Activated CD4-positive, alpha-beta T cell treated with anti-CD3 and anti-CD28 coated beads for 36 hours (primary cell): Measurements from ENCODE around the gene PLOD1. TPM values are rescaled to one million over a fixed set of nuclear protein-coding genes. Genes with fewer than 3 reads are reported as not detected.

Source experiments
- ATAC-seq: fragments of 200-7000 bp; cut with Tn5 transposase; one replicate; pipeline ENCODE4 v1.10.0; 2021; ENCODE audit warnings: mild to moderate bottlenecking, moderate library complexity
- CTCF ChIA-PET: fragments of 350-600 bp; sonication (Branson Sonifier 250); formaldehyde crosslinking; loops from one replicate; lab custom pipeline; 2021; ENCODE audit warnings: antibody characterized with exemption; lab: Charles Lee
- POLR2A ChIA-PET: fragments of 350-600 bp; sonication (Branson Sonifier 250); formaldehyde crosslinking; loops from one replicate; lab custom pipeline; 2021; ENCODE audit warnings: antibody characterized with exemption, inconsistent platforms; lab: Charles Lee
- DNase-seq: peaks from one replicate; pipeline ENCODE4 v3.0.0-alpha.2; 2020
- H3K27ac Mint-ChIP-seq: one replicate; pipeline ENCODE4 v1.8.0; 2021; ENCODE audit warnings: mixed read lengths
- H3K27me3 Mint-ChIP-seq: one replicate; pipeline ENCODE4 v1.8.0; 2021; ENCODE audit warnings: mixed read lengths
- H3K36me3 Mint-ChIP-seq: one replicate; pipeline ENCODE4 v1.8.0; 2021; ENCODE audit warnings: low read depth, mixed read lengths
- H3K4me1 Mint-ChIP-seq: one replicate; pipeline ENCODE4 v1.8.0; 2021; ENCODE audit warnings: mixed read lengths
- H3K4me3 Mint-ChIP-seq: one replicate; pipeline ENCODE4 v1.8.0; 2021; ENCODE audit warnings: mild to moderate bottlenecking, moderate library complexity, mixed read lengths
- H3K9me3 Mint-ChIP-seq: one replicate; pipeline ENCODE4 v1.8.0; 2021; ENCODE audit warnings: low read depth, mixed read lengths
- intact Hi-C, 2 experiments: fragments of 100-400 bp; cut with DNase I in 1 of 2; cut with micrococcal nuclease in 1 of 2; formaldehyde crosslinking; loops; one replicate each; pipeline versions ENCODE4 v1.14.2 to v1.15.1; 2022 to 2024; cut with DNase I, micrococcal nuclease
- total RNA-seq, 2 experiments: library from RNA; stranded (reverse); gene quantifications; one replicate each; pipeline ENCODE4 v1.2.3, GENCODE V29; 2021

The PLOD1 gene
- total RNA-seq, 2 experiments from 2014 or later = 11.7 to 11.9 TPM

DNA sequence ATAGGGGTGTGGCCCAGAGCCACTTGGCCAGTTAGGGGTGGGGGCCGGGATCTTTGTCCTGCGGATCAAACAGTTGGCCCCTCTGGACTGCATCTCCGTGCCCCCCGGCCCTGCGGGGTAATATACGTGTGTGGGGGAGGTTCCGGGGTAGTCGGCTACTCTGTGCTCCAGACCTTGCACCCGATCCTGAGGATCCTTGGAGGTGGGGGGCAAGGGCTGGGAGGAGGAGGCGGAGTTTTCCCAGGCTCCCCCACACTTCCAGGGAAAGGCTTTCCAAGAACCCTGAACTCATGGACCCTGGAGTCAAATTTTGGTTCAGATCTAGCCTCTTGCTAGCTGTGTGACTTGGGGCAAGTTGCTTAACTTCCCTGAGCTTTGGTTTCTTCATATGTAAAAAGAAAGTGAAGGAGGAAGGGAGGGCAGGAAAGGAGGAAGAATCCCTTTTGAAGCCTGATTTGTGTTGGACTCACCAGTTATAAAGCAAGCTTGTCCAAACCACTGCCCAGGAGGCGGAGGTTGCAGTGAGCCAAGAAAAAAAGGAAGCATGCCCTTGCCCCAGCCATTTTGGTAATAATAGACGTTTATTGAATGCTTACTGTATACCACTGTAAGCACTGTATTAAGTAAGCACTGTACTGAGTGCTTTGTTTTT, 85.5 kb downstream of the PLOD1 start:
- Mint-ChIP-seq H3K36me3 (peaks cover 11% of the 10 kb centered on the region), H3K4me3 (peak overlapping the region; percentile 83), H3K27me3 (no peaks in the 10 kb centered on the region), H3K9me3 (no peaks in the 10 kb centered on the region), H3K4me1 (peaks cover 2% of the 10 kb centered on the region), H3K27ac (peak overlapping the region; percentile 74)
- no peak for ATAC-seq
- CTCF ChIA-PET = interaction anchor here (1.1 to 2.7 kb wide), 4 partner anchors 11 to 59 kb away, joined by 5 to 12 read pairs (median 8); no protein-coding TSS in a partner anchor
- POLR2A ChIA-PET = interaction anchor here (1.4 kb wide), 2 partner anchors 47 to 111 kb away, joined by 4 to 27 read pairs; no protein-coding TSS in a partner anchor
- no peak for DNase-seq
- intact Hi-C loops = loop anchor here (1.0 kb wide), 7 partner anchors 40 to 214 kb away; partner anchors contain the start of genes MFN2 (in 2 of the 2), CLCN6 (in 1 of the 2), KIAA2013 (in 1 of the 2) and PLOD1 (in 1 of the 2)

- DNase-seq (no peak), ATAC-seq (no peak)
- Mint-ChIP-seq H3K36me3 (peaks cover 21% of the 10 kb centered on the region), H3K4me3 (no peak overlapping the region), H3K9me3 (no peaks in the 10 kb centered on the region), H3K27me3 (no peaks in the 10 kb centered on the region), H3K4me1 (peaks cover 2% of the 10 kb centered on the region), H3K27ac (no peak overlapping the region)
- ChIA-PET CTCF (interaction anchor here (0.5 to 2.7 kb wide), 3 partner anchors 27 to 69 kb away, joined by 3 to 12 read pairs (median 3); no protein-coding TSS in a partner anchor), POLR2A (interaction anchor here (2.1 kb wide), 1 partner anchor 113 kb away, joined by 12 read pairs; no protein-coding TSS in a partner anchor)
- intact Hi-C loops = no loop called here
Measured at GRCh38 chr1:12021616-12022015, 87.1 kb downstream of the PLOD1 start.

GRCh38 chr1:12022036-12022435, 87.5 kb downstream of the PLOD1 start:
- POLR2A ChIA-PET = interaction anchor here (2.1 kb wide), 1 partner anchor 114 kb away, joined by 12 read pairs; no protein-coding TSS in a partner anchor
- CTCF ChIA-PET = interaction anchor here (0.5 to 1.3 kb wide), 2 partner anchors 27 to 68 kb away, joined by 3 read pairs; no protein-coding TSS in a partner anchor
- H3K9me3 Mint-ChIP-seq = no peaks in the 10 kb centered on the region
- H3K4me3 Mint-ChIP-seq = no peak overlapping the region
- ATAC-seq = no peak
- peaks cover 2% of the 10 kb centered on the region for H3K4me1 Mint-ChIP-seq
- DNase-seq = no peak
- H3K36me3 Mint-ChIP-seq = peaks cover 22% of the 10 kb centered on the region
- no peak overlapping the region for H3K27ac Mint-ChIP-seq
- intact Hi-C loops = no loop called here
- no peaks in the 10 kb centered on the region for H3K27me3 Mint-ChIP-seq

Other genes starting within 250 kb of the PLOD1 start
- gene DRAXIN, start 243.0 kb upstream of the PLOD1 start, total RNA-seq = under 1 TPM; 0.02 to 0.04 TPM
- 10 to 100 TPM; 13.2 to 13.3 TPM for gene AGTRAP, start 198.6 kb upstream of the PLOD1 start, total RNA-seq
- not detected for gene C1orf167, start 172.5 kb upstream of the PLOD1 start, total RNA-seq
- gene MTHFR, start 128.8 kb upstream of the PLOD1 start, total RNA-seq = 10 to 100 TPM; 11.2 to 11.6 TPM
- 1 to 10 TPM; 9.4 to 9.5 TPM for gene CLCN6, start 128.5 kb upstream of the PLOD1 start, total RNA-seq
- gene NPPA, start 86.9 kb upstream of the PLOD1 start, total RNA-seq = not detected
- not detected for gene NPPB, start 75.8 kb upstream of the PLOD1 start, total RNA-seq
- 10 to 100 TPM; 21.0 to 23.1 TPM for gene KIAA2013, start 8.3 kb upstream of the PLOD1 start, total RNA-seq
- 10 to 100 TPM; 52.5 to 71.6 TPM for gene MFN2, start 45.7 kb downstream of the PLOD1 start, total RNA-seq
- 10 to 100 TPM; 30.2 to 31.5 TPM for gene MIIP, start 84.8 kb downstream of the PLOD1 start, total RNA-seq
- gene TNFRSF8, start 128.6 kb downstream of the PLOD1 start, total RNA-seq = 10 to 100 TPM; 15.7 to 16.3 TPM
- gene TNFRSF1B, start 232.3 kb downstream of the PLOD1 start, total RNA-seq = 100 to 1,000 TPM; 107 to 116 TPM